SW 1271 (cell line): ENCODE measurements around the gene TMPRSS7.

Experiments used
- DNase-seq, 2 experiments: peaks; one replicate each; lab custom pipeline; 2025; lab: John Stamatoyannopoulos, UW

The TMPRSS7 gene

GRCh38 chr3:112129925-112130637 lies 95.5 kb downstream of the TMPRSS7 start:
- no peak for DNase-seq

GRCh38 chr3:112130638-112130993 lies 96.1 kb downstream of the TMPRSS7 start:
- DNase-seq: no peak
